HepG2 (cell line): ENCODE results near the gene MORC3. TPM values are rescaled to one million over a fixed set of nuclear protein-coding genes. Genes with fewer than 3 reads are reported as not detected.

ENCODE experiments used
- ATAC-seq: fragments of 200-7000 bp; cut with Tn5 transposase; 3 replicates; pipeline ENCODE4 v1.9.1; 2020; ENCODE audit warnings: mild to moderate bottlenecking, moderate library complexity
- BruUV-seq: library from RNA; stranded (reverse); fragments of 400-500 nt; replicated peaks from 2 replicates; lab custom pipeline; 2021; lab: Mats Ljungman, UMichigan
- CTCF ChIA-PET: fragments of 300-600 bp; formaldehyde crosslinking; extraction: SDS; loops from one replicate; lab custom pipeline; 2021; ENCODE audit warnings: low total read pairs, inconsistent platforms, low intra/inter-chr PET ratio; lab: Yijun Ruan, JAX
- POLR2A ChIA-PET: fragments of 350-600 bp; sonication (Branson Sonifier 250); formaldehyde crosslinking; loops from one replicate; lab custom pipeline; 2020; ENCODE audit warnings: antibody characterized with exemption, inconsistent platforms; lab: Yijun Ruan, JAX
- DNase-seq: peaks from one replicate; pipeline ENCODE4 v3.0.0-alpha.2; 2015; ENCODE audit warnings: low spot score
- FAIRE-seq: peaks from 3 replicates; lab custom pipeline; 2011; peaks lifted over from hg19 to GRCh38; lab: Jason Lieb, UNC
- H2AFZ ChIP-seq: one replicate; pipeline ENCODE4 v1.6.1; 2011; ENCODE audit warnings: low read length, inconsistent platforms
- H3K27ac ChIP-seq: fragments of 300-600 bp; 3 replicates; pipeline ENCODE4 v1.8.0; 2011; ENCODE audit warnings: mixed run types, mild to moderate bottlenecking, mixed read lengths, low read length, inconsistent platforms; ENCODE audit not compliant: insufficient read depth; ENCODE audit errors: extremely low read length
- H3K27me3 ChIP-seq, 2 experiments: fragments of 200-600 bp in 1 of 2; 2 replicates in 1 of 2; 3 replicates in 1 of 2; pipeline versions ENCODE4 v1.6.0 to v1.8.0; 2011; ENCODE audit warnings: low read length in 2 of 2, mild to moderate bottlenecking in 2 of 2, moderate library complexity in 2 of 2, inconsistent platforms in 1 of 2; ENCODE audit not compliant: insufficient read depth in 2 of 2, control insufficient read depth in 1 of 2
- H3K36me3 ChIP-seq, 2 experiments: fragments of 200-600 bp in 1 of 2; replicated peaks in 1 of 2; 2 replicates in 1 of 2; 3 replicates in 1 of 2; pipeline versions ENCODE4 v1.5.1 to v1.8.0; 2011; ENCODE audit warnings: low read length in 2 of 2, inconsistent platforms in 1 of 2; ENCODE audit not compliant: insufficient read depth in 2 of 2, control insufficient read depth in 1 of 2
- H3K4me1 ChIP-seq: 2 replicates; pipeline ENCODE4 v1.5.1; 2012; ENCODE audit warnings: low read length, inconsistent platforms; ENCODE audit not compliant: insufficient read depth
- H3K4me2 ChIP-seq: 2 replicates; pipeline ENCODE4 v1.6.0; 2011; ENCODE audit warnings: low read depth, low read length, inconsistent platforms
- H3K4me3 ChIP-seq, 3 experiments: fragments of 200-600 bp in 1 of 3; sonication (generic), shearing (Covaris generic) in 1 of 3; replicated peaks in 1 of 3; 2 replicates each; pipeline ENCODE4 v1.5.1; 2011 to 2016; ENCODE audit warnings: low read length in 3 of 3, inconsistent platforms in 2 of 3, low read depth in 2 of 3, mild to moderate bottlenecking in 2 of 3, control low read depth in 1 of 3, mixed read lengths in 1 of 3; ENCODE audit not compliant: insufficient read depth in 1 of 3
- H3K79me2 ChIP-seq: one replicate; pipeline ENCODE4 v1.6.1; 2011; ENCODE audit warnings: low read length, inconsistent platforms; ENCODE audit not compliant: insufficient read depth
- H3K9ac ChIP-seq: 2 replicates; pipeline ENCODE4 v1.6.0; 2011; ENCODE audit warnings: mild to moderate bottlenecking, low read depth, low read length, inconsistent platforms; ENCODE audit not compliant: insufficient read depth
- H3K9me3 ChIP-seq: 2 replicates; pipeline ENCODE4 v1.5.1; 2012; ENCODE audit warnings: mild to moderate bottlenecking, low read length
- H4K20me1 ChIP-seq: 2 replicates; pipeline ENCODE4 v1.6.0; 2011; ENCODE audit warnings: inconsistent platforms, mild to moderate bottlenecking, low read length, moderate library complexity; ENCODE audit not compliant: insufficient read depth
- CTCF ChIP-seq: sonication (generic); formaldehyde crosslinking; IDR thresholded peaks from 2 replicates; pipeline ENCODE4 v1.5.0; 2020; ENCODE audit warnings: mild to moderate bottlenecking, missing genetic modification reagents, moderate library complexity
- NBN ChIP-seq: fragments of 450-650 bp; conservative IDR thresholded peaks from 2 replicates; pipeline ENCODE4 v1.6.1; 2017
- RAD21 ChIP-seq: fragments of 450-650 bp; formaldehyde crosslinking; IDR thresholded peaks from 2 replicates; pipeline ENCODE4 v1.5.0; 2020; ENCODE audit warnings: mild to moderate bottlenecking
- REPIN1 ChIP-seq: sonication (generic); formaldehyde crosslinking; IDR thresholded peaks from 2 replicates; pipeline ENCODE4 v1.8.0; 2022; ENCODE audit warnings: missing genetic modification reagents, low read depth, mild to moderate bottlenecking, borderline replicate concordance
- SMC3 ChIP-seq: IDR thresholded peaks from 2 replicates; pipeline ENCODE4 v1.6.1; 2011; ENCODE audit warnings: low read length, improper control_type of control experiment
- SRSF1 ChIP-seq: fragments of 200-400 bp; formaldehyde crosslinking; optimal IDR thresholded peaks from 2 replicates; pipeline ENCODE3; 2017; ENCODE audit warnings: mild to moderate bottlenecking, low read depth, low read length, moderate library complexity
- STAG1 ChIP-seq: sonication (generic); formaldehyde crosslinking; IDR thresholded peaks from 2 replicates; pipeline ENCODE4 v1.4.0; 2020; ENCODE audit warnings: missing genetic modification reagents
- ZNF7 ChIP-seq: IDR thresholded peaks from 2 replicates; pipeline ENCODE4 v1.6.1; 2016; ENCODE audit warnings: missing biosample characterization, missing genetic modification reagents
- WGBS: methylation state at CpG from one replicate; pipeline ENCODE4 v1.1.6; 2017; ENCODE audit warnings: low lambda C conversion rate; 5-methylcytosine and 5-hydroxymethylcytosine counted together
- in situ Hi-C: cut with HindIII; loops from 2 replicates; pipeline ENCODE4 v1.10.0; 2017; ENCODE audit warnings: low pct_unique_long_range_greater_than_20kb; ENCODE audit not compliant: extremely low pct_ligation_motif_present
- intact Hi-C: fragments of 100-400 bp; cut with micrococcal nuclease; formaldehyde crosslinking; loops from one replicate; pipeline ENCODE4 v1.10.0; 2022; ENCODE audit not compliant: unreplicated experiment
- polyA plus RNA-seq, 8 experiments: library from polyadenylated mRNA; depleted of rRNA in 3 of 8; stranded (reverse) in 7 of 8; unstranded in 1 of 8; fragments of >200 nt; fragmentation: Illumina TruSeq in 4 of 8; extraction: Trizol in 4 of 8; gene quantifications; 2 replicates each; pipeline versions ENCODE4 v1.2.1 to v1.2.3, GENCODE V29; 2011 to 2016; ENCODE audit warnings: low read depth in 4 of 8, missing spikeins in 1 of 8, mixed read lengths in 1 of 8; ENCODE audit not compliant: insufficient read depth in 1 of 8
- total RNA-seq, 5 experiments: library from RNA; depleted of rRNA; stranded (reverse); fragments of >200 nt; fragmentation: Illumina TruSeq; extraction: Trizol; gene quantifications; 2 replicates each; pipeline ENCODE4 v1.2.3, GENCODE V29; 2016; ENCODE audit warnings: low read depth in 1 of 5

The MORC3 gene
- total and polyA plus RNA-seq, 2 of the 13 experiments (the other 11 are each of a cell fraction or from before 2014, with no cell fraction given), result 12.9 to 19.5 TPM

- Histone ChIP-seq H3K27ac (no peak overlapping the region), H3K27me3 (no peaks in the 10 kb centered on the region), H3K36me3 (peaks cover 2 to 5% of the 10 kb centered on the region in 2 experiments; a peak in 3 of 5 replicates), H3K9ac (no peak overlapping the region), H4K20me1 (peaks cover 50% of the 10 kb centered on the region), H3K9me3 (no peaks in the 10 kb centered on the region), H3K4me3 (no peak overlapping the region), H2AFZ (no peak overlapping the region), H3K4me1 (peaks cover 24% of the 10 kb centered on the region), H3K79me2 (peaks cover 84% of the 10 kb centered on the region), H3K4me2 (no peak overlapping the region)
- FAIRE-seq, result peak; percentile 51
- DNase-seq, result peak; percentile 51
- intact Hi-C loops (loop anchor here (1.0 to 5.0 kb wide), 3 partner anchors 119 to 190 kb away; no protein-coding TSS in a partner anchor), in situ Hi-C loops (loop anchor here (5.0 kb wide), 1 partner anchor 179 kb away; no protein-coding TSS in a partner anchor)
- 67% methylated on average over 2 of the region's 2 CpGs for WGBS
- TF ChIP-seq SMC3, result peak; percentile 76
- no peak for TF ChIP-seq NBN
- TF ChIP-seq RAD21 (CRISPR knock-in tag), result peak; percentile 47
- peak; percentile 61; the same call in 1 of the 2 replicates for TF ChIP-seq ZNF7 (CRISPR knock-in tag)
- TF ChIP-seq STAG1 (CRISPR knock-in tag), result peak; percentile 77
- TF ChIP-seq CTCF (CRISPR knock-in tag), result peak; percentile 70
- no peak for TF ChIP-seq REPIN1 (CRISPR knock-in tag)
- no peak for TF ChIP-seq SRSF1
- ChIA-PET CTCF (interaction anchor here (1.0 to 1.6 kb wide), 2 partner anchors 177 to 190 kb away, joined by 4 to 23 read pairs; no protein-coding TSS in a partner anchor), POLR2A (interaction anchor here (4.7 kb wide), 1 partner anchor 11 kb away, joined by 19 read pairs; the partner anchor contains the start of gene MORC3)
- ATAC-seq, result peak; percentile 94
- BruUV-seq, result no TSS peak
These were observed 10.9 kb downstream of the MORC3 start for GRCh38 chr21:36330904-36331303.
